IMR-90 (cell line): ENCODE results near the gene OR4D5. TPM values are rescaled to one million over a fixed set of nuclear protein-coding genes. Genes with fewer than 3 reads are reported as not detected.

ENCODE experiments used
- ATAC-seq: fragments of 200-7000 bp; cut with Tn5 transposase; 2 replicates; pipeline ENCODE4 v1.9.1; 2020; ENCODE audit warnings: low read depth, mild to moderate bottlenecking, moderate library complexity
- BruUV-seq: library from RNA; stranded (reverse); fragments of 400-500 nt; replicated peaks from 2 replicates; lab custom pipeline; 2021; lab: Mats Ljungman, UMichigan
- CTCF ChIA-PET: fragments of 300-600 bp; formaldehyde crosslinking; extraction: SDS; loops from one replicate; lab custom pipeline; 2021; ENCODE audit warnings: antibody characterized with exemption; lab: Yijun Ruan, JAX
- POLR2A ChIA-PET: fragments of 300-600 bp; sonication (Branson Sonifier 250); formaldehyde crosslinking; loops from one replicate; lab custom pipeline; 2022; ENCODE audit warnings: antibody characterized with exemption; ENCODE audit not compliant: unreplicated experiment; lab: Charles Lee
- DNase-seq: peaks from one replicate; pipeline ENCODE4 v3.0.0; 2013
- H2AFZ ChIP-seq: replicated peaks from 2 replicates; pipeline ENCODE3; 2013; ENCODE audit warnings: low read length, mild to moderate bottlenecking; ENCODE audit not compliant: poor library complexity
- H2AK5ac ChIP-seq: 2 replicates; pipeline ENCODE4 v1.6.1; 2013; ENCODE audit warnings: low read depth, low read length, inconsistent platforms
- H2AK9ac ChIP-seq: replicated peaks from 2 replicates; pipeline ENCODE3; 2013; ENCODE audit warnings: mild to moderate bottlenecking, low read depth, low read length, moderate library complexity; ENCODE audit not compliant: poor library complexity
- H2BK120ac ChIP-seq: 2 replicates; pipeline ENCODE4 v1.6.1; 2013; ENCODE audit warnings: low read depth, low read length, inconsistent platforms
- H2BK15ac ChIP-seq: 3 replicates; pipeline ENCODE4 v1.6.1; 2013; ENCODE audit warnings: low read depth, low read length, inconsistent platforms
- H2BK20ac ChIP-seq: 2 replicates; pipeline ENCODE4 v1.6.1; 2013; ENCODE audit warnings: low read depth, mild to moderate bottlenecking, inconsistent platforms, low read length, moderate library complexity
- H2BK5ac ChIP-seq: 2 replicates; pipeline ENCODE4 v1.6.1; 2013; ENCODE audit warnings: mild to moderate bottlenecking, low read depth, low read length, inconsistent platforms; ENCODE audit not compliant: poor library complexity, severe bottlenecking
- H3K14ac ChIP-seq: replicated peaks from 2 replicates; pipeline ENCODE4 v1.6.1; 2013; ENCODE audit warnings: low read depth, low read length, inconsistent platforms
- H3K18ac ChIP-seq: 2 replicates; pipeline ENCODE4 v1.6.1; 2013; ENCODE audit warnings: low read depth, low read length, control low read depth
- H3K23ac ChIP-seq: 2 replicates; pipeline ENCODE4 v1.6.1; 2013; ENCODE audit warnings: low read depth, low read length, inconsistent platforms
- H3K27ac ChIP-seq: 2 replicates; pipeline ENCODE4 v1.5.1; 2013; ENCODE audit warnings: mild to moderate bottlenecking, control low read depth, low read length; ENCODE audit not compliant: insufficient read depth
- H3K27me3 ChIP-seq: 2 replicates; pipeline ENCODE4 v1.6.1; 2013; ENCODE audit warnings: low read length; ENCODE audit not compliant: control insufficient read depth, insufficient read depth
- H3K36me3 ChIP-seq: 2 replicates; pipeline ENCODE4 v1.6.1; 2013; ENCODE audit warnings: low read length, mixed read lengths; ENCODE audit not compliant: control insufficient read depth, insufficient read depth
- H3K4ac ChIP-seq: 2 replicates; pipeline ENCODE4 v1.6.1; 2013; ENCODE audit warnings: low read depth, low read length, inconsistent platforms
- H3K4me1 ChIP-seq: 2 replicates; pipeline ENCODE4 v1.6.1; 2013; ENCODE audit warnings: low read length, mixed read lengths; ENCODE audit not compliant: control insufficient read depth, insufficient read depth
- H3K4me2 ChIP-seq: 2 replicates; pipeline ENCODE4 v1.6.1; 2013; ENCODE audit warnings: low read depth, mild to moderate bottlenecking, control low read depth, low read length, moderate library complexity
- H3K4me3 ChIP-seq: 2 replicates; pipeline ENCODE4 v1.5.1; 2013; ENCODE audit warnings: low read depth, mild to moderate bottlenecking, control low read depth, low read length, moderate library complexity; ENCODE audit not compliant: insufficient read depth
- H3K56ac ChIP-seq: 2 replicates; pipeline ENCODE4 v1.6.1; 2013; ENCODE audit warnings: low read length, inconsistent platforms; ENCODE audit not compliant: insufficient read depth; ENCODE audit errors: extremely low read depth
- H3K79me1 ChIP-seq, 2 experiments: 2 replicates each; pipeline ENCODE4 v1.6.1; 2013; ENCODE audit warnings: low read length in 2 of 2, inconsistent platforms in 1 of 2, low read depth in 1 of 2
- H3K9ac ChIP-seq: 2 replicates; pipeline ENCODE4 v1.6.1; 2013; ENCODE audit warnings: low read depth, low read length, control low read depth
- H3K9me1 ChIP-seq: 2 replicates; pipeline ENCODE4 v1.6.1; 2013; ENCODE audit warnings: low read length, inconsistent platforms; ENCODE audit not compliant: insufficient read depth
- H3K9me3 ChIP-seq: 2 replicates; pipeline ENCODE4 v1.6.1; 2013; ENCODE audit warnings: low read length; ENCODE audit not compliant: control insufficient read depth, insufficient read depth
- H4K20me1 ChIP-seq: 2 replicates; pipeline ENCODE4 v1.6.1; 2013; ENCODE audit warnings: low read length, inconsistent platforms; ENCODE audit not compliant: insufficient read depth
- H4K5ac ChIP-seq: 2 replicates; pipeline ENCODE4 v1.6.1; 2013; ENCODE audit warnings: mild to moderate bottlenecking, low read depth, low read length, control low read depth
- H4K8ac ChIP-seq, 2 experiments: 2 replicates each; pipeline ENCODE4 v1.6.1; 2013; ENCODE audit warnings: low read depth in 2 of 2, low read length in 2 of 2, control low read depth in 1 of 2, inconsistent platforms in 1 of 2
- H4K91ac ChIP-seq: 2 replicates; pipeline ENCODE4 v1.6.1; 2013; ENCODE audit warnings: low read depth, low read length, inconsistent platforms; ENCODE audit not compliant: insufficient read depth
- FOS ChIP-seq: fragments of 150-350 bp; IDR thresholded peaks from 2 replicates; pipeline ENCODE4 v1.6.1; 2016; ENCODE audit warnings: low read depth, low read length
- SMC3 ChIP-seq: fragments of 150-350 bp; IDR thresholded peaks from 2 replicates; pipeline ENCODE4 v1.6.1; 2016; ENCODE audit warnings: low read depth, mild to moderate bottlenecking, antibody characterized with exemption, low read length, moderate library complexity
- WGBS, 2 experiments: methylation state at CpG; one replicate each; pipeline versions ENCODE4 v1.1.5 to v1.1.7; 2013; ENCODE audit warnings: missing lambda C conversion rate in 2 of 2; ENCODE audit not compliant: insufficient read length in 1 of 2; ENCODE audit errors: extremely low coverage in 2 of 2; 5-methylcytosine and 5-hydroxymethylcytosine counted together
- dilution Hi-C: fragments of 300-500 bp; cut with HindIII; formaldehyde crosslinking; loops from one replicate; pipeline ENCODE4 v1.14.3; 2018; ENCODE audit warnings: low sequenced_read_pairs; ENCODE audit not compliant: unreplicated experiment
- in situ Hi-C: fragments of 300-500 bp; cut with MboI; formaldehyde crosslinking; loops from 3 replicates; pipeline ENCODE4 v1.14.3; 2019; ENCODE audit warnings: low sequenced_read_pairs, inconsistent platforms, mixed read lengths
- intact Hi-C: fragments of 100-400 bp; cut with micrococcal nuclease; formaldehyde crosslinking; loops from 2 replicates; pipeline ENCODE4 v1.10.0; 2022
- polyA plus RNA-seq, 3 experiments: library from polyadenylated mRNA; depleted of rRNA; stranded (reverse); fragments of >200 nt; gene quantifications; 2 replicates each; pipeline ENCODE4 v1.2.3, GENCODE V29; 2012; ENCODE audit warnings: low replicate concordance in 1 of 3
- total RNA-seq: library from RNA; depleted of rRNA; stranded (reverse); fragments of >200 nt; gene quantifications from 2 replicates; pipeline ENCODE4 v1.2.3, GENCODE V29; 2012
- TF ChIP-seq, protein P1 (sequence below): conservative IDR thresholded peaks from 2 replicates; pipeline ENCODE4 v1.5.1; 2012; ENCODE audit warnings: mild to moderate bottlenecking, low read depth, low read length, improper control_type of control experiment

Gene OR4D5
- total and polyA plus RNA-seq, 2 of the 4 experiments (the other 2 are of a cell fraction), result not detected

GRCh38 chr11:123904932-123905331 lies 34.5 kb upstream of the OR4D5 start:
- H3K56ac ChIP-seq, result no peak overlapping the region
- ChIA-PET CTCF (no interaction called here), POLR2A (no interaction called here)
- no peak overlapping the region for H3K4me2 ChIP-seq
- dilution Hi-C loops (no loop called here), intact Hi-C loops (no loop called here), in situ Hi-C loops (no loop called here)
- no peak overlapping the region for H3K27ac ChIP-seq
- H3K4me1 ChIP-seq, result no peaks in the 10 kb centered on the region
- BruUV-seq, result no TSS peak
- no peak overlapping the region for H2BK120ac ChIP-seq
- ATAC-seq (no peak), DNase-seq (no peak)
- no peak overlapping the region for H2BK20ac ChIP-seq
- no peak overlapping the region for H3K4me3 ChIP-seq
- H4K20me1 ChIP-seq, result no peaks in the 10 kb centered on the region
- no peak for TF ChIP-seq FOS
- TF ChIP-seq SMC3, result no peak
- TF ChIP-seq, protein P1, sequence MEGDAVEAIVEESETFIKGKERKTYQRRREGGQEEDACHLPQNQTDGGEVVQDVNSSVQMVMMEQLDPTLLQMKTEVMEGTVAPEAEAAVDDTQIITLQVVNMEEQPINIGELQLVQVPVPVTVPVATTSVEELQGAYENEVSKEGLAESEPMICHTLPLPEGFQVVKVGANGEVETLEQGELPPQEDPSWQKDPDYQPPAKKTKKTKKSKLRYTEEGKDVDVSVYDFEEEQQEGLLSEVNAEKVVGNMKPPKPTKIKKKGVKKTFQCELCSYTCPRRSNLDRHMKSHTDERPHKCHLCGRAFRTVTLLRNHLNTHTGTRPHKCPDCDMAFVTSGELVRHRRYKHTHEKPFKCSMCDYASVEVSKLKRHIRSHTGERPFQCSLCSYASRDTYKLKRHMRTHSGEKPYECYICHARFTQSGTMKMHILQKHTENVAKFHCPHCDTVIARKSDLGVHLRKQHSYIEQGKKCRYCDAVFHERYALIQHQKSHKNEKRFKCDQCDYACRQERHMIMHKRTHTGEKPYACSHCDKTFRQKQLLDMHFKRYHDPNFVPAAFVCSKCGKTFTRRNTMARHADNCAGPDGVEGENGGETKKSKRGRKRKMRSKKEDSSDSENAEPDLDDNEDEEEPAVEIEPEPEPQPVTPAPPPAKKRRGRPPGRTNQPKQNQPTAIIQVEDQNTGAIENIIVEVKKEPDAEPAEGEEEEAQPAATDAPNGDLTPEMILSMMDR, result no peak
- no peak overlapping the region for H3K14ac ChIP-seq
- H4K5ac ChIP-seq, result no peak overlapping the region
- H3K23ac ChIP-seq, result no peak overlapping the region
- no peak overlapping the region for H3K9ac ChIP-seq
- no peak overlapping the region for H3K18ac ChIP-seq
- 0 out of 2 replicates have a peak, but pooled peaks cover under 1% of the 10 kb centered on the region for H3K9me3 ChIP-seq
- H3K4ac ChIP-seq, result no peak overlapping the region
- no peaks in the 10 kb centered on the region for H3K36me3 ChIP-seq
- H2AK9ac ChIP-seq, result no peak overlapping the region
- no peak overlapping the region for H4K91ac ChIP-seq
- no peaks in the 10 kb centered on the region for H3K27me3 ChIP-seq
- H2AFZ ChIP-seq, result no peak overlapping the region
- H2BK5ac ChIP-seq, result no peak overlapping the region
- H3K9me1 ChIP-seq, result no peaks in the 10 kb centered on the region
- no peak overlapping the region for H2BK15ac ChIP-seq
- no peaks in the 10 kb centered on the region for H3K79me1 ChIP-seq
- H4K8ac ChIP-seq, result no peak overlapping the region
- no peak overlapping the region for H2AK5ac ChIP-seq
- 20% methylated on average over 1 of the region's 3 CpGs; no CpG with 5 or more reads in 1 of the 2 experiments for WGBS, 2 experiments
